Heart left ventricle (tissue), 16 donors: Measurements from ENCODE around the gene XIAP. TPM values are rescaled to one million over a fixed set of nuclear protein-coding genes. Genes with fewer than 3 reads are reported as not detected.
A peak's percentile ranks its signal among the peaks of the same experiment; 100 is the strongest.
"Not testable (repeated sequence)": the region's sequence is repeated elsewhere in the genome, so short reads cannot be mapped to it uniquely, and the experiment has no call there.

ENCODE experiments used
- ATAC-seq, 4 donors: fragments of 200-7000 bp; cut with Tn5 transposase; one replicate each; pipeline ENCODE4 v1.9.1; 2020 to 2022; ENCODE audit warnings: moderate library complexity in 4 of 4, mild to moderate bottlenecking in 3 of 4, moderate number of reproducible peaks in 1 of 4
- DNase-seq, 5 donors: peaks; one replicate each; pipeline ENCODE4 v3.0.0-alpha.2; 2020
- H3K27ac ChIP-seq, 12 donors: fragments of 200-600 bp; sonication (generic) in 4 of 12; one replicate each; pipeline versions ENCODE4 v1.5.0 to v1.8.0; 2016 to 2022; ENCODE audit warnings: mild to moderate bottlenecking in 2 of 12
- H3K27me3 ChIP-seq, 9 donors: fragments of 200-600 bp; sonication (generic) in 2 of 9; one replicate each; pipeline versions ENCODE4 v1.5.1 to v1.8.0; 2016 to 2022; ENCODE audit warnings: mild to moderate bottlenecking in 3 of 9
- H3K36me3 ChIP-seq, 9 donors: fragments of 200-600 bp; sonication (generic) in 2 of 9; one replicate each; pipeline versions ENCODE4 v1.5.0 to v1.8.0; 2018 to 2022; ENCODE audit warnings: mild to moderate bottlenecking in 2 of 9
- H3K4me1 ChIP-seq, 12 donors: fragments of 200-600 bp; sonication (generic) in 4 of 12; one replicate each; pipeline versions ENCODE4 v1.5.0 to v1.8.0; 2016 to 2022; ENCODE audit warnings: mild to moderate bottlenecking in 3 of 12
- H3K4me3 ChIP-seq, 12 donors: fragments of 200-600 bp; sonication (generic) in 4 of 12; one replicate each; pipeline versions ENCODE4 v1.5.0 to v1.8.0; 2017 to 2022; ENCODE audit warnings: mild to moderate bottlenecking in 9 of 12, moderate library complexity in 4 of 12
- H3K9me3 ChIP-seq, 12 donors: fragments of 200-600 bp; sonication (generic) in 4 of 12; one replicate each; pipeline versions ENCODE4 v1.5.0 to v1.8.0; 2016 to 2022; ENCODE audit warnings: mild to moderate bottlenecking in 1 of 12
- POLR2A ChIP-seq, 2 donors: fragments of 450-650 bp; IDR thresholded peaks; one replicate each; pipeline ENCODE4 v1.6.1; 2017; ENCODE audit warnings: antibody characterized with exemption in 2 of 2, mild to moderate bottlenecking in 2 of 2, moderate library complexity in 2 of 2
- WGBS, 4 donors: extraction: QIAGEN DNeasy Blood & Tissue Kit in 2 of 4; methylation state at CpG; one replicate each; pipeline versions ENCODE4 v1.1.5 to v1.1.7; 2013 to 2018; 5-methylcytosine and 5-hydroxymethylcytosine counted together
- intact Hi-C, 10 donors: fragments of 100-400 bp; cut with DNase I; formaldehyde crosslinking; loops; one replicate each; pipeline versions ENCODE4 v1.11.1 to v1.14.2; 2022
- long read RNA-seq, 3 donors: library from polyadenylated mRNA; unstranded; transcript quantifications; one replicate each; pipeline ENCODE4 v2.0.0, GENCODE V29; 2020 to 2021
- polyA plus RNA-seq, 2 donors: library from polyadenylated mRNA; stranded (reverse); fragments of 200-250 nt; gene quantifications; one replicate each; pipeline ENCODE4 v1.2.3, GENCODE V29; 2013
- total RNA-seq, 9 donors: library from RNA; depleted of rRNA in 2 of 9; stranded (reverse); fragments of >200 nt in 2 of 9; fragmentation: NEBNext Ultra II Directional in 3 of 9; extraction: Animal tissue kit (Norgen Biotek cat#: 25700) in 3 of 9; gene quantifications; one replicate each; pipeline versions ENCODE4 v1.1.0 to v1.2.4, GENCODE V29; 2016 to 2023
- TF ChIP-seq, protein P1 (sequence below), 12 donors: fragments of 200-600 bp; sonication (generic) in 4 of 12; IDR thresholded peaks; one replicate each; pipeline versions ENCODE4 v1.5.0 to v1.8.0; 2018 to 2022; ENCODE audit warnings: antibody characterized with exemption in 12 of 12, mild to moderate bottlenecking in 5 of 12
- donor health status: ischemic (EF 13 %, LVEDD 7.1; RV severe dilation, severe dysfunction).
- donor health status: healthy with polysubstance abuse.
- donor health status: DM: no; HTN: yes; CAD: no.
- donor health status: DM: no; HTN: no; CAD: no.
- donor health status: ischemic (EF 25% LVEDD 6.9; RV normal size, moderate dysfunction).
- donor health status: ischemic (EF 25% LVEDD 5.7; RV mildly dilated, moderate dysfunction).
- donor health status: healthy.
- donor health status: DM: yes; HTN: yes; CAD: no.
- donor health status: ischemic (EF 35%, LVEDD 5.7; RV mildly dilated, moderate dysfunction).
- donor health status: nonischemic (EF 11% LVEDD 7.7; RV severe dilation, severe dysfunction).
- donor health status: DM: yes; HTN: yes; CAD: no.
- donor health status: PGD.
- donor health status: ischemic (EF 29% LVEDD 5.4; RV normal size, mild dysfunction).
- donor health status: nonischemic (EF 23%, LVEDD 6.1; RV moderate dilation, normal function).

XIAP gene
- 10 to 100 TPM; 19.5 to 44.3 (median 26.5) TPM for total RNA-seq
- polyA plus RNA-seq: 10 to 100 TPM in 1 of 2 donors, 1 to 10 TPM in 1; 6.8 to 15.5 TPM
- long read RNA-seq, donor 1, full-length matches to known transcripts: 3 of 9 reads
- long read RNA-seq, donor 1, partial matches to known transcripts: 0 of 9 reads
- long read RNA-seq, donor 1, other reads (novel, unspliced or antisense): 6 of 9 reads
- long read RNA-seq, donor 2, full-length matches to known transcripts: 10 of 16 reads
- long read RNA-seq, donor 2, partial matches to known transcripts: 4 of 16 reads
- long read RNA-seq, donor 2, other reads (novel, unspliced or antisense): 2 of 16 reads
- long read RNA-seq, donor 3, partial matches to known transcripts: 0 of 2 reads
- long read RNA-seq, donor 3, other reads (novel, unspliced or antisense): 2 of 2 reads

DNA sequence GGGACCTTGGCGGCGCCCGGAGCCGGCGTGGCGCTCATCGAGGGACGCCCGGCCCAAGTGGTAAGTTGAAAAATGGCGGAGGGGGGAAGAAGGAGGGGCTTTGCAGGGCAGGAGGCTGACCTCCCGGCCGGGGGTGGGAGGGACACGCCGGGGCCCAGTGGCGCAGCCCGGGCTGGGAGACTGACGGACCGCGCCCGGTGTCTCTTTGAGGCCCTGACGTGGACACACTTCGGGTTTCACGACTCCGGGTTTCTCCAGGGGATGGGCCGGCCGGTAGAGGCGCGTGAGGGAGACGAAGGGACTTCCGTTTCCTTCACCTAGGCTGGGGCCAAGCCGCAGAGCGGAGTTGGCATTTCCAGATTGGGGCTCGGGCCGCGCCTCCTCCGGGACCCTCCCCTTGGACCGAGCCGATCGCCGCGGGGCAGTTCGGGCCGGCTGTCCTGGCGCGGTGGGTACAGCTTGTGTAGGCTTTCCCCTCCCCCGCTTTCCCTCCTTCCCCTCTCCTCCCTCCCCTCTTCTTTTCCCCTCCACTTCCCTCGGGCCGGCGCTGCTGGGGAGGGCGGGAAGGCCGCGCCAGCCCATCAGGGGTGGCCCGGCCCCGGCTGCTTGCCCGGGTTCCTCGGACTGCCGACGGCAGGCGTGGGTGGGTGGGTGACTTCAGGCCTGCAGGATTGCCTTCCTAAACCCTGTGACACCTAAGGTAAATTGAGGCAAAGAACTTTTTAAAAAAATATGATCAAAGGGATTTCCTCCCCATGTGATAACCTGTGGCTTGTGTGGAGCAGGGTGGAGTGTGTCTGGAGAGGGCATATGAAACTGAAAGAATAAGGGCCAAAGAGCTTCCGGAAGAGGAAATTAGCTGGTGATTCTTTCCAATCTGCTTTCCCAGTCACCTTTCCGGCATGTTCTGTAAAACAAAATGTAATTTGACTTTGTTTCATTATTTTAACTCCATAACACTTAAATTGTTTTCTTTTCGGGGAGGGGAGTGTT is at the start of gene XIAP:
XIAP (plus strand) TSS at position 208 of the 993 bp plus-strand sequence. CDS start 25,610 bp downstream, outside the sequence.
- H3K9me3 ChIP-seq: no peaks in the 10 kb centered on the region
- peaks cover 0 to 20% (median 0%) of the 10 kb centered on the region in 12 donors for H3K4me1 ChIP-seq
- 0 to 44% (median 18%) methylated on average over 52 to 62 of the region's 62 CpGs for WGBS, 4 donors
- ATAC-seq: peak; percentile 97 to 98 (median 98)
- no peaks in the 10 kb centered on the region for H3K36me3 ChIP-seq
- H3K27ac ChIP-seq: peak within 1 kb of the TSS; percentile 93 to 100 (median 97)
- H3K4me3 ChIP-seq: peak within 1 kb of the TSS; percentile 19 to 97 (median 74)
- DNase-seq: peak; percentile 86 to 91 (median 90)
- intact Hi-C loops: no loop called here
- H3K27me3 ChIP-seq: no peaks in the 10 kb centered on the region
- no peak for TF ChIP-seq POLR2A (IDR thresholded peaks at IDR 0.05)
- TF ChIP-seq, protein P1, sequence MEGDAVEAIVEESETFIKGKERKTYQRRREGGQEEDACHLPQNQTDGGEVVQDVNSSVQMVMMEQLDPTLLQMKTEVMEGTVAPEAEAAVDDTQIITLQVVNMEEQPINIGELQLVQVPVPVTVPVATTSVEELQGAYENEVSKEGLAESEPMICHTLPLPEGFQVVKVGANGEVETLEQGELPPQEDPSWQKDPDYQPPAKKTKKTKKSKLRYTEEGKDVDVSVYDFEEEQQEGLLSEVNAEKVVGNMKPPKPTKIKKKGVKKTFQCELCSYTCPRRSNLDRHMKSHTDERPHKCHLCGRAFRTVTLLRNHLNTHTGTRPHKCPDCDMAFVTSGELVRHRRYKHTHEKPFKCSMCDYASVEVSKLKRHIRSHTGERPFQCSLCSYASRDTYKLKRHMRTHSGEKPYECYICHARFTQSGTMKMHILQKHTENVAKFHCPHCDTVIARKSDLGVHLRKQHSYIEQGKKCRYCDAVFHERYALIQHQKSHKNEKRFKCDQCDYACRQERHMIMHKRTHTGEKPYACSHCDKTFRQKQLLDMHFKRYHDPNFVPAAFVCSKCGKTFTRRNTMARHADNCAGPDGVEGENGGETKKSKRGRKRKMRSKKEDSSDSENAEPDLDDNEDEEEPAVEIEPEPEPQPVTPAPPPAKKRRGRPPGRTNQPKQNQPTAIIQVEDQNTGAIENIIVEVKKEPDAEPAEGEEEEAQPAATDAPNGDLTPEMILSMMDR (IDR thresholded peaks at IDR 0.05): no peak

- intact Hi-C loops: no loop called here
- H3K27me3 ChIP-seq: no peaks in the 10 kb centered on the region
- TF ChIP-seq, protein P1 (IDR thresholded peaks at IDR 0.05): no peak
- no peak for TF ChIP-seq POLR2A (IDR thresholded peaks at IDR 0.05)
- no peaks in the 10 kb centered on the region for H3K4me1 ChIP-seq
- H3K36me3 ChIP-seq: no peaks in the 10 kb centered on the region
- no peak for DNase-seq
- H3K9me3 ChIP-seq: no peaks in the 10 kb centered on the region
- no peak overlapping the region for H3K27ac ChIP-seq
- no peak for ATAC-seq
- WGBS, 4 donors: 70 to 79% (median 74%) methylated on average over 2 of the region's 2 CpGs
- no peak overlapping the region for H3K4me3 ChIP-seq
Observed at GRCh38 chrX:123814343-123814742, 45.5 kb upstream of the XIAP start.

DNA sequence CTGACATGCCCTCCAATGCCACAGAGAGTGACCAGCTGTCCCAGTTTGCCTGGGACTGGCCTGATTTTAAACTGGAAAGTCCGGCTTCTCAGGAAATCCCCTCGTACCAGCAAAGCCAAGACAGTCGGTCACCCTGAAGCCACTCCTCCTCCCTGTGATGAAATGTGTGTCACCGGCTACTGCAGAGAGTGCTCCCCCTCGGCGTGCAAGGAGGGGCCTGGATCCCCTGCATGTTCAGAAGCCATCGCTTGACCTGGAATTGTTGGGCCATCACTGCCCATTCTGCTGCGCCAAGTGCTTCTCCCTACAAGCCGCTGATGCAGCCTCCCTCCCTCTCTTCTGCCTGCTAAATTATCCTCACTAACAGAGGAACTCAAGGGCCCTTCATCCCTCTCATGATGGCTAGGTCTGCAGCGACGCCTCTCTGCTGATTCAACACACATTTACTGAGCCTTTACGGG is 44.9 kb upstream of the XIAP start:
- not testable (repeated sequence) for ATAC-seq

GRCh38 chrX:123817288-123817894 is 42.5 kb upstream of the XIAP start:
- ATAC-seq: no peak
- no peaks in the 10 kb centered on the region for H3K9me3 ChIP-seq
- WGBS, 4 donors: 69 to 91% (median 77%) methylated on average over 6 of the region's 6 CpGs
- no peak for TF ChIP-seq POLR2A (IDR thresholded peaks at IDR 0.05)
- TF ChIP-seq, protein P1 (IDR thresholded peaks at IDR 0.05): no peak
- DNase-seq: no peak
- H3K4me1 ChIP-seq: no peaks in the 10 kb centered on the region
- H3K4me3 ChIP-seq: no peak overlapping the region
- H3K36me3 ChIP-seq: no peaks in the 10 kb centered on the region
- no peak overlapping the region for H3K27ac ChIP-seq
- intact Hi-C loops: no loop called here
- H3K27me3 ChIP-seq: no peaks in the 10 kb centered on the region

More for the DNA sequence above, 44.9 kb upstream of the XIAP start:
- intact Hi-C loops, H3K4me1 ChIP-seq, H3K4me3 ChIP-seq, DNase-seq, H3K36me3 ChIP-seq, H3K9me3 ChIP-seq, H3K27me3 ChIP-seq, H3K27ac ChIP-seq: not testable (repeated sequence)
- WGBS, 4 donors: 64 to 77% (median 69%) methylated on average over 5 to 12 of the region's 12 CpGs
